Panc1 (cell line): ENCODE data around the gene TAF5L. TPM values are rescaled to one million over a fixed set of nuclear protein-coding genes. Genes with fewer than 3 reads are reported as not detected.

Experiments used
- ATAC-seq: fragments of 200-7000 bp; cut with Tn5 transposase; 2 replicates; pipeline ENCODE4 v1.9.1; 2020; ENCODE audit warnings: mild to moderate bottlenecking, moderate library complexity
- BruUV-seq: library from RNA; stranded (reverse); fragments of 400-500 nt; replicated peaks from 2 replicates; lab custom pipeline; 2021; lab: Mats Ljungman, UMichigan
- CTCF ChIA-PET: fragments of 300-600 bp; sonication (Branson Sonifier 250); formaldehyde crosslinking; loops from one replicate; lab custom pipeline; 2022; ENCODE audit warnings: antibody characterized with exemption; lab: Charles Lee
- POLR2A ChIA-PET: fragments of 300-600 bp; sonication (Branson Sonifier 250); formaldehyde crosslinking; loops from one replicate; lab custom pipeline; 2022; ENCODE audit warnings: antibody characterized with exemption; lab: Charles Lee
- DNase-seq: peaks from one replicate; pipeline ENCODE4 v3.0.0-alpha.2; 2010; ENCODE audit warnings: low read depth, low spot score
- H3K27ac ChIP-seq: 2 replicates; pipeline ENCODE4 v1.5.1; 2011; ENCODE audit warnings: mild to moderate bottlenecking, low read length, inconsistent platforms
- H3K27me3 ChIP-seq: fragments of 200-500 bp; sonication (Bioruptor generic); 2 replicates; pipeline ENCODE4 v1.6.0; 2014; ENCODE audit warnings: low read length, inconsistent platforms; ENCODE audit not compliant: control insufficient read depth, insufficient read depth
- H3K36me3 ChIP-seq: fragments of 200-500 bp; sonication (Bioruptor generic); 2 replicates; pipeline ENCODE4 v1.5.1; 2014; ENCODE audit warnings: inconsistent platforms, mild to moderate bottlenecking, low read length, moderate library complexity; ENCODE audit not compliant: control insufficient read depth, insufficient read depth
- H3K4me1 ChIP-seq: 2 replicates; pipeline ENCODE4 v1.5.1; 2011; ENCODE audit warnings: inconsistent platforms, mild to moderate bottlenecking, low read length, moderate library complexity; ENCODE audit not compliant: control insufficient read depth, insufficient read depth
- H3K4me3 ChIP-seq, 2 experiments: 2 replicates each; pipeline ENCODE4 v1.5.1; 2011 to 2012; ENCODE audit warnings: low read depth in 2 of 2, low read length in 2 of 2, mild to moderate bottlenecking in 2 of 2, inconsistent platforms in 1 of 2, moderate library complexity in 1 of 2
- H3K9me3 ChIP-seq: fragments of 200-500 bp; sonication (Bioruptor generic); 2 replicates; pipeline ENCODE4 v1.5.1; 2014; ENCODE audit warnings: low read depth, mild to moderate bottlenecking, inconsistent platforms, low read length, moderate library complexity; ENCODE audit not compliant: control insufficient read depth, insufficient read depth
- POLR2AphosphoS5 ChIP-seq: IDR thresholded peaks from 2 replicates; pipeline ENCODE4 v1.6.1; 2012; ENCODE audit warnings: mild to moderate bottlenecking, low read depth, low read length, moderate library complexity
- SIN3A ChIP-seq: IDR thresholded peaks from 2 replicates; pipeline ENCODE4 v1.6.1; 2012; ENCODE audit warnings: low read depth, mild to moderate bottlenecking, low read length, moderate library complexity, borderline replicate concordance; ENCODE audit not compliant: insufficient read depth
- TCF7L2 ChIP-seq: IDR thresholded peaks from 2 replicates; pipeline ENCODE4 v1.6.1; 2011; ENCODE audit warnings: mild to moderate bottlenecking, low read depth, low read length, inconsistent platforms
- in situ Hi-C: cut with HindIII; loops from 2 replicates; pipeline ENCODE4 v1.10.0; 2016; ENCODE audit warnings: low sequenced_read_pairs, low pct_unique_long_range_greater_than_20kb
- intact Hi-C: fragments of 100-400 bp; cut with micrococcal nuclease; formaldehyde crosslinking; loops from one replicate; pipeline ENCODE4 v1.10.0; 2022; ENCODE audit not compliant: unreplicated experiment
- total RNA-seq: library from RNA; stranded (reverse); gene quantifications from one replicate; pipeline ENCODE4 v1.2.1, GENCODE V29; 2021; ENCODE audit not compliant: unreplicated experiment
- TF ChIP-seq, protein P1 (sequence below): fragments of 450-650 bp; IDR thresholded peaks from 2 replicates; pipeline ENCODE4 v1.5.1; 2017; ENCODE audit warnings: mild to moderate bottlenecking
- TF ChIP-seq, protein P2 (sequence below), 2 experiments: IDR thresholded peaks; 2 replicates each; pipeline ENCODE4 v1.6.1; 2011 to 2012; ENCODE audit warnings: low read depth in 2 of 2, control low read depth in 1 of 2, low read length in 1 of 2, mild to moderate bottlenecking in 1 of 2, moderate library complexity in 1 of 2; ENCODE audit not compliant: insufficient read depth in 1 of 2

The TAF5L gene
- total RNA-seq, 1 experiment from 2014 or later: 23.8 TPM

DNA sequence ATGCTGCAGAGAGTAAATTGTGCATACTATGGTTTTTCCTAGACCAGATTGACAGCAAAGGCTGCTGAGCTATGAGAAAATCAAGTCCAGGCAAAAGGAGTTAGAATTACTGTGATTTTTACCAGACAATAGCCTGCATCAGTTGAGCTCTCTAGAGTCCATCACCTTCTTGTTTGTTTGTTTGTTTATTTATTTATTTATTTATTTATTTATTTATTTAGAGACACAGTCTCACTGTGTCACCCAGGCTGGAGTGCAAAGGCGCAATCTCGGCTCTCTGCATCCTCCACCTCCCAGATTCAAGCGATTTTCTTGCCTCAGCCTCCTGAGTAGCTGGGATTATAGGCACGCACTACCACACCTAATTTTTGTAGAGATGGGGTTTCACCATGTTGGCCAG, 43.2 kb downstream of the TAF5L start:
- in situ Hi-C loops: no loop called here
- ATAC-seq: no peak
- POLR2A ChIA-PET: no interaction called here
- Histone ChIP-seq H3K27me3 (no peaks in the 10 kb centered on the region), H3K4me3 (no peak overlapping the region), H3K27ac (no peak overlapping the region), H3K9me3 (no peaks in the 10 kb centered on the region), H3K4me1 (no peaks in the 10 kb centered on the region), H3K36me3 (no peaks in the 10 kb centered on the region)
- intact Hi-C loops: no loop called here
- TF ChIP-seq, protein P1, sequence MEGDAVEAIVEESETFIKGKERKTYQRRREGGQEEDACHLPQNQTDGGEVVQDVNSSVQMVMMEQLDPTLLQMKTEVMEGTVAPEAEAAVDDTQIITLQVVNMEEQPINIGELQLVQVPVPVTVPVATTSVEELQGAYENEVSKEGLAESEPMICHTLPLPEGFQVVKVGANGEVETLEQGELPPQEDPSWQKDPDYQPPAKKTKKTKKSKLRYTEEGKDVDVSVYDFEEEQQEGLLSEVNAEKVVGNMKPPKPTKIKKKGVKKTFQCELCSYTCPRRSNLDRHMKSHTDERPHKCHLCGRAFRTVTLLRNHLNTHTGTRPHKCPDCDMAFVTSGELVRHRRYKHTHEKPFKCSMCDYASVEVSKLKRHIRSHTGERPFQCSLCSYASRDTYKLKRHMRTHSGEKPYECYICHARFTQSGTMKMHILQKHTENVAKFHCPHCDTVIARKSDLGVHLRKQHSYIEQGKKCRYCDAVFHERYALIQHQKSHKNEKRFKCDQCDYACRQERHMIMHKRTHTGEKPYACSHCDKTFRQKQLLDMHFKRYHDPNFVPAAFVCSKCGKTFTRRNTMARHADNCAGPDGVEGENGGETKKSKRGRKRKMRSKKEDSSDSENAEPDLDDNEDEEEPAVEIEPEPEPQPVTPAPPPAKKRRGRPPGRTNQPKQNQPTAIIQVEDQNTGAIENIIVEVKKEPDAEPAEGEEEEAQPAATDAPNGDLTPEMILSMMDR: no peak
- TF ChIP-seq POLR2AphosphoS5: no peak
- no peak for TF ChIP-seq SIN3A
- TF ChIP-seq, protein P2, sequence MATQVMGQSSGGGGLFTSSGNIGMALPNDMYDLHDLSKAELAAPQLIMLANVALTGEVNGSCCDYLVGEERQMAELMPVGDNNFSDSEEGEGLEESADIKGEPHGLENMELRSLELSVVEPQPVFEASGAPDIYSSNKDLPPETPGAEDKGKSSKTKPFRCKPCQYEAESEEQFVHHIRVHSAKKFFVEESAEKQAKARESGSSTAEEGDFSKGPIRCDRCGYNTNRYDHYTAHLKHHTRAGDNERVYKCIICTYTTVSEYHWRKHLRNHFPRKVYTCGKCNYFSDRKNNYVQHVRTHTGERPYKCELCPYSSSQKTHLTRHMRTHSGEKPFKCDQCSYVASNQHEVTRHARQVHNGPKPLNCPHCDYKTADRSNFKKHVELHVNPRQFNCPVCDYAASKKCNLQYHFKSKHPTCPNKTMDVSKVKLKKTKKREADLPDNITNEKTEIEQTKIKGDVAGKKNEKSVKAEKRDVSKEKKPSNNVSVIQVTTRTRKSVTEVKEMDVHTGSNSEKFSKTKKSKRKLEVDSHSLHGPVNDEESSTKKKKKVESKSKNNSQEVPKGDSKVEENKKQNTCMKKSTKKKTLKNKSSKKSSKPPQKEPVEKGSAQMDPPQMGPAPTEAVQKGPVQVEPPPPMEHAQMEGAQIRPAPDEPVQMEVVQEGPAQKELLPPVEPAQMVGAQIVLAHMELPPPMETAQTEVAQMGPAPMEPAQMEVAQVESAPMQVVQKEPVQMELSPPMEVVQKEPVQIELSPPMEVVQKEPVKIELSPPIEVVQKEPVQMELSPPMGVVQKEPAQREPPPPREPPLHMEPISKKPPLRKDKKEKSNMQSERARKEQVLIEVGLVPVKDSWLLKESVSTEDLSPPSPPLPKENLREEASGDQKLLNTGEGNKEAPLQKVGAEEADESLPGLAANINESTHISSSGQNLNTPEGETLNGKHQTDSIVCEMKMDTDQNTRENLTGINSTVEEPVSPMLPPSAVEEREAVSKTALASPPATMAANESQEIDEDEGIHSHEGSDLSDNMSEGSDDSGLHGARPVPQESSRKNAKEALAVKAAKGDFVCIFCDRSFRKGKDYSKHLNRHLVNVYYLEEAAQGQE (IDR thresholded peaks at IDR 0.05; ENCODE audit: insufficient read depth in 1 of 2, low read depth in 2 of 2, low read length in 1 of 2): no peak
- no TSS peak for BruUV-seq
- CTCF ChIA-PET: no interaction called here
- no peak for DNase-seq

DNA sequence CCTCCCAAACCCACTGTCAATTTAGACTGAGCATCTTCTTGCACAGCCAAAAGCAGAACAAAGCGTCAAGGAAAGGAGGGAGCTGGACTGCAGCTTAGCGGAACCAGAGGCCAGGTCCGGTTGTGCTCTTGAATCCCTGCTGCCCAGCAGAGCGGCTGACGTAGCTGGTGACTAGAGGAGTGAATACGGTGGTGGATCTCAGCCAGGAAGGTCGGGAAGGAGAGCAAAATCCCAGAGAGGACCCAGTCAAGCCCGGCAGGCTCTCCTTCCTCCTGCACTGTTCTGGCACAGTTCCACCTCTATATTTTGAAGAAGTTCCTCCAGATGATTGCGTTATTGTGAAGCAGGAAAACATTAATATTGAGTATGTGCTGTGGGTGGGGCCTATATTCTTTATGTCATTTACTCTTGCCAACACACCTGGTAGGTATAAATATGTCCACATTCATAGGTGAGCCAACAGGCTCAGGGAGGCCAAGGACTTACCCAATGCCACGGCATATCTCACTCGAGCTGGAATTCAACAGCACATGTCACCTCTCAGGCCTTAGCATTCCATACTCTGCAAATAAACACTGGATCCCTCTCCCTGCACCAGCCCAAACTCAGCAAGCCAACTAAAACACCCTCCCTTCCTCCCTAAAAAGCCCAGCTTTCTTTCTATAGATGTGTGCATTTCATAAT, 43.8 kb downstream of the TAF5L start:
- peak; percentile 53; the same call in 1 of the 2 replicates for ATAC-seq
- Histone ChIP-seq H3K27ac (no peak overlapping the region), H3K36me3 (no peaks in the 10 kb centered on the region), H3K4me3 (no peak overlapping the region), H3K27me3 (no peaks in the 10 kb centered on the region), H3K9me3 (no peaks in the 10 kb centered on the region), H3K4me1 (no peaks in the 10 kb centered on the region)
- TF ChIP-seq TCF7L2 (no peak), POLR2AphosphoS5 (no peak), SIN3A (no peak)
- TF ChIP-seq, protein P2 (IDR thresholded peaks at IDR 0.05; ENCODE audit: insufficient read depth in 1 of 2, low read depth in 2 of 2, low read length in 1 of 2): no peak
- TF ChIP-seq, protein P1: no peak
- in situ Hi-C loops (no loop called here), intact Hi-C loops (no loop called here)
- BruUV-seq: no TSS peak
- CTCF ChIA-PET: no interaction called here
- no peak for DNase-seq
- POLR2A ChIA-PET: no interaction called here
